Spleen (tissue), 7 donors: ENCODE data around the gene SLC22A23.

ENCODE experiments used
- POLR2A ChIP-seq, 3 donors: fragments of 450-650 bp; IDR thresholded peaks; one replicate each; pipeline ENCODE4 v1.5.1; 2017; ENCODE audit warnings: antibody characterized with exemption in 3 of 3, mild to moderate bottlenecking in 1 of 3
- TF ChIP-seq, protein P1 (sequence below), 11 experiments: fragments of 200-600 bp in 7 of 11; fragments of 450-650 bp in 4 of 11; sonication (generic) in 4 of 11; IDR thresholded peaks in 8 of 11; conservative IDR thresholded peaks in 3 of 11; 1 replicate in 7 of 11; 2 replicates in 4 of 11; pipeline versions ENCODE4 v1.4.0 to v1.8.0; 2016 to 2021; ENCODE audit warnings: antibody characterized with exemption in 11 of 11, inconsistent platforms in 4 of 11, mild to moderate bottlenecking in 1 of 11
- donor health status: DM: no; HTN: no; CAD: no; lungs with moderate emphysema.
- donor health status: DM: no; HTN: no; CAD: no.
- donor health status: DM: no; HTN: no; CAD: no.

DNA sequence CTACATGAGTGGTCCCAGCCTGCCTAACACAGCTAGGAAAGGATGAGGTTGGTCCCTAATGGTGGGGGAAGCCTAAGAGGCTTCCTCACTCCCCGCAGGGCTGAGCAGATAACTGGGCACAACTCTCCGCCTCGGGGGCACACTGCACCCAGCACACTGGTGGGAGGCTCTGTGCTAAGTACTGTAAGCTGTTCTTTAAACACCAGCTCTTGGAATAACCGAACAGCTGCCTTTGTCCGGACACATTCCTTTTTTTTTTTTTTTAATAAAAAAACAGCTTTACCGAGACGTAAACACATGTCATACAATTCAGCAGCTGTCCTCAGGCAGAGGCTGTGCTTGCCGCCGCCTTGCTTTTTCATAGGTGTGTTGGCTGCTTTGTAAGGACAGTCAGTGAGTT is 191.2 kb downstream of the SLC22A23 start:
- TF ChIP-seq, protein P1, sequence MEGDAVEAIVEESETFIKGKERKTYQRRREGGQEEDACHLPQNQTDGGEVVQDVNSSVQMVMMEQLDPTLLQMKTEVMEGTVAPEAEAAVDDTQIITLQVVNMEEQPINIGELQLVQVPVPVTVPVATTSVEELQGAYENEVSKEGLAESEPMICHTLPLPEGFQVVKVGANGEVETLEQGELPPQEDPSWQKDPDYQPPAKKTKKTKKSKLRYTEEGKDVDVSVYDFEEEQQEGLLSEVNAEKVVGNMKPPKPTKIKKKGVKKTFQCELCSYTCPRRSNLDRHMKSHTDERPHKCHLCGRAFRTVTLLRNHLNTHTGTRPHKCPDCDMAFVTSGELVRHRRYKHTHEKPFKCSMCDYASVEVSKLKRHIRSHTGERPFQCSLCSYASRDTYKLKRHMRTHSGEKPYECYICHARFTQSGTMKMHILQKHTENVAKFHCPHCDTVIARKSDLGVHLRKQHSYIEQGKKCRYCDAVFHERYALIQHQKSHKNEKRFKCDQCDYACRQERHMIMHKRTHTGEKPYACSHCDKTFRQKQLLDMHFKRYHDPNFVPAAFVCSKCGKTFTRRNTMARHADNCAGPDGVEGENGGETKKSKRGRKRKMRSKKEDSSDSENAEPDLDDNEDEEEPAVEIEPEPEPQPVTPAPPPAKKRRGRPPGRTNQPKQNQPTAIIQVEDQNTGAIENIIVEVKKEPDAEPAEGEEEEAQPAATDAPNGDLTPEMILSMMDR (IDR thresholded peaks at IDR 0.05 in 8 of 11, conservative IDR thresholded peaks at IDR 0.05 in 3 of 11): no peak
- TF ChIP-seq POLR2A (IDR thresholded peaks at IDR 0.05): no peak
